PC-9 (cell line): ENCODE results near the gene TIFAB. TPM values are rescaled to one million over a fixed set of nuclear protein-coding genes. Genes with fewer than 3 reads are reported as not detected.

ENCODE experiments used
- BruUV-seq: library from RNA; stranded (reverse); fragments of 400-500 nt; replicated peaks from 2 replicates; lab custom pipeline; 2021; lab: Mats Ljungman, UMichigan
- CTCF ChIA-PET: fragments of 300-600 bp; sonication (Branson Sonifier 250); formaldehyde crosslinking; loops from one replicate; lab custom pipeline; 2022; ENCODE audit warnings: antibody characterized with exemption; lab: Charles Lee
- POLR2A ChIA-PET: fragments of 300-600 bp; sonication (Branson Sonifier 250); formaldehyde crosslinking; loops from one replicate; lab custom pipeline; 2022; ENCODE audit warnings: antibody characterized with exemption; ENCODE audit not compliant: unreplicated experiment; lab: Charles Lee
- DNase-seq, 2 experiments: peaks; one replicate each; pipeline versions ENCODE4 v3.0.0 to v3.0.0-alpha.2; 2015 to 2022; ENCODE audit warnings: mixed read lengths in 1 of 2
- H2AFZ ChIP-seq: fragments of 200-600 bp; sonication (generic); 2 replicates; pipeline ENCODE4 v1.8.1; 2017; ENCODE audit warnings: antibody characterized with exemption
- H3F3A ChIP-seq: fragments of 200-600 bp; sonication (generic); 2 replicates; pipeline ENCODE4 v1.8.1; 2017; ENCODE audit warnings: antibody characterized with exemption, mild to moderate bottlenecking, low read depth; ENCODE audit not compliant: insufficient read depth
- H3K27ac ChIP-seq: fragments of 200-600 bp; sonication (generic); 2 replicates; pipeline ENCODE4 v1.6.1; 2016; ENCODE audit warnings: mixed run types
- H3K27me3 ChIP-seq: fragments of 200-600 bp; sonication (generic); 2 replicates; pipeline ENCODE4 v1.6.1; 2016; ENCODE audit warnings: low read depth, mixed run types; ENCODE audit not compliant: insufficient read depth
- H3K36me3 ChIP-seq: fragments of 200-600 bp; sonication (generic); 2 replicates; pipeline ENCODE4 v1.6.1; 2016; ENCODE audit warnings: low read depth, mixed run types
- H3K4me1 ChIP-seq: fragments of 200-600 bp; sonication (generic); replicated peaks from 2 replicates; pipeline ENCODE4 v1.6.1; 2016; ENCODE audit warnings: mixed run types; ENCODE audit not compliant: insufficient read depth
- H3K4me2 ChIP-seq: fragments of 200-600 bp; sonication (generic); 2 replicates; pipeline ENCODE4 v1.6.1; 2017; ENCODE audit warnings: mixed run types
- H3K4me3 ChIP-seq: fragments of 200-600 bp; sonication (generic); 2 replicates; pipeline ENCODE4 v1.6.1; 2016; ENCODE audit warnings: mixed run types
- H3K79me2 ChIP-seq: fragments of 200-600 bp; sonication (generic); 2 replicates; pipeline ENCODE4 v1.6.1; 2017; ENCODE audit warnings: low read depth, mixed run types
- H3K9me2 ChIP-seq: fragments of 200-600 bp; sonication (generic); 2 replicates; pipeline ENCODE4 v1.8.1; 2017; ENCODE audit warnings: mild to moderate bottlenecking; ENCODE audit not compliant: insufficient read depth
- H3K9me3 ChIP-seq: fragments of 200-600 bp; sonication (generic); 2 replicates; pipeline ENCODE4 v1.8.1; 2016; ENCODE audit warnings: low read depth; ENCODE audit not compliant: insufficient read depth
- H4K20me1 ChIP-seq: fragments of 200-600 bp; sonication (generic); 2 replicates; pipeline ENCODE4 v1.8.1; 2017; ENCODE audit not compliant: insufficient read depth
- CTCF ChIP-seq: fragments of 200-600 bp; sonication (generic); conservative IDR thresholded peaks from 2 replicates; pipeline ENCODE4 v1.6.1; 2017; ENCODE audit warnings: mixed run types, antibody characterized with exemption, mild to moderate bottlenecking, moderate library complexity
- EZH2 ChIP-seq: fragments of 200-600 bp; sonication (generic); IDR thresholded peaks from 2 replicates; pipeline ENCODE4 v1.8.0; 2017; ENCODE audit warnings: antibody characterized with exemption, low read depth
- intact Hi-C: fragments of 100-400 bp; cut with micrococcal nuclease; formaldehyde crosslinking; loops from one replicate; pipeline ENCODE4 v1.10.0; 2022; ENCODE audit not compliant: unreplicated experiment
- total RNA-seq: library from RNA; stranded (reverse); gene quantifications from 2 replicates; pipeline ENCODE4 v1.2.3, GENCODE V29; 2021

Gene TIFAB
- total RNA-seq, 1 experiment from 2014 or later = not detected

- Histone ChIP-seq H3K4me1 (no peaks in the 10 kb centered on the region), H3K27ac (no peak overlapping the region), H3K27me3 (peaks cover 59% of the 10 kb centered on the region), H3K9me3 (no peaks in the 10 kb centered on the region), H3K9me2 (no peaks in the 10 kb centered on the region), H3F3A (no peaks in the 10 kb centered on the region), H3K36me3 (no peaks in the 10 kb centered on the region), H3K79me2 (no peaks in the 10 kb centered on the region), H2AFZ (no peak overlapping the region), H3K4me3 (no peak overlapping the region), H3K4me2 (no peak overlapping the region), H4K20me1 (no peaks in the 10 kb centered on the region)
- DNase-seq = no peak
- POLR2A ChIA-PET = no interaction called here
- intact Hi-C loops = no loop called here
- no peak for TF ChIP-seq CTCF
- TF ChIP-seq EZH2 = no peak
- CTCF ChIA-PET = no interaction called here
- no TSS peak for BruUV-seq
These were observed 9.6 kb downstream of the TIFAB start for GRCh38 chr5:135442431-135443160.

DNA sequence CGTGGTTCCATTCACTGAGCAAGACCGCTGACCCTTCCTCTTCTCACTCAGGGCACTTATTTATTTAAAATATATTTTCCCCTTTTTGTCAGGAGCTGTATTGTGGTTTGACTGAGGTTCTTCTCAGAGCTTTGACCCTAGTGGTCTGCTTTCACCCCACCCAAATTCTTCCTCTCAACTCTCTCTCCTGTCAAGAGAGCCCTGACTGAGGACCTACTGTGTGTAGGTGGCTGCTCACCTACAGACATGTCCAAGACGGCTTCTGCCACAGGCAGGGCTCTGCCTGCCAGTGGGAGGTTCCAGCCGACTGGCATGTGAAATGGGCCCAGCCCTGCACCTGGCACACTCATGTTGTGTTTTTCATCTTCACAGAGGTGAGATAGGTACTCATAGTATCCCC lies 10.2 kb downstream of the TIFAB start:
- no peaks in the 10 kb centered on the region for H3K79me2 ChIP-seq
- no peak overlapping the region for H3K4me3 ChIP-seq
- POLR2A ChIA-PET = no interaction called here
- no peaks in the 10 kb centered on the region for H3F3A ChIP-seq
- no peak for DNase-seq
- no peaks in the 10 kb centered on the region for H3K4me1 ChIP-seq
- no peak overlapping the region for H3K27ac ChIP-seq
- H4K20me1 ChIP-seq = no peaks in the 10 kb centered on the region
- CTCF ChIA-PET = no interaction called here
- no peaks in the 10 kb centered on the region for H3K9me3 ChIP-seq
- peaks cover 53% of the 10 kb centered on the region for H3K27me3 ChIP-seq
- no peak overlapping the region for H2AFZ ChIP-seq
- H3K4me2 ChIP-seq = no peak overlapping the region
- BruUV-seq = no TSS peak
- H3K9me2 ChIP-seq = no peaks in the 10 kb centered on the region
- intact Hi-C loops = no loop called here
- TF ChIP-seq EZH2 (no peak), CTCF (no peak)
- H3K36me3 ChIP-seq = no peaks in the 10 kb centered on the region

DNA sequence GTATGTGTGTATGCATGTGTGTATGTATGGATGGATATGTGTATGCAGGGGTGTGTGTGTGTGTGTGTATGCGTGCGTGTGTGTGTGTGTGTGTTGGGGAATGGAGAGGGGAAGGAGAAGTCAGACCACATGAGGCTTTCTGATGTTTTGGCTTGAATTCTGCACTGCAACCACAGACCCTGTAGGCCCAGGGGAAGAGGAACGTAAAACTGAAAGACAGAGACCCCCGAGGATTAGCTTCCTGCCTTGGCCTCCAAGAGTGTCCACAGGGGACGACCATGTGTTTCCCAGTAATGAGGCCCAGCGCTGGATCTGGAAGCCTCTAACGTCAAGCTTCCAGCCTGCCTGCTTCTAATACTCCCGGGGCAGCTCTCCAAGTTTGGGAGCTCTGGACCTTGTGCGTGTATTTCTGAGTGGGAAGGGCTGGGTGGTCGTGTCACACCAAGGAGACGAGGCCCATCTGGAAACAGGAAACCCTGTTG lies 10.8 kb downstream of the TIFAB start:
- H2AFZ ChIP-seq = no peak overlapping the region
- TF ChIP-seq CTCF (no peak), EZH2 (no peak)
- H3K4me3 ChIP-seq = no peak overlapping the region
- no peaks in the 10 kb centered on the region for H3K9me3 ChIP-seq
- no peak overlapping the region for H3K27ac ChIP-seq
- H3K4me1 ChIP-seq = no peaks in the 10 kb centered on the region
- no TSS peak for BruUV-seq
- ChIA-PET POLR2A (interaction anchor here (0.6 kb wide), 1 partner anchor 600 kb away, joined by 17 read pairs; no protein-coding TSS in a partner anchor), CTCF (no interaction called here)
- H3K79me2 ChIP-seq = no peaks in the 10 kb centered on the region
- H3K9me2 ChIP-seq = no peaks in the 10 kb centered on the region
- H3K4me2 ChIP-seq = no peak overlapping the region
- peaks cover 54% of the 10 kb centered on the region for H3K27me3 ChIP-seq
- no peaks in the 10 kb centered on the region for H3K36me3 ChIP-seq
- DNase-seq = no peak
- no peaks in the 10 kb centered on the region for H3F3A ChIP-seq
- intact Hi-C loops = no loop called here
- H4K20me1 ChIP-seq = no peaks in the 10 kb centered on the region
